Pancreas (tissue), 10 donors: ENCODE data around the gene CASZ1. TPM values are rescaled to one million over a fixed set of nuclear protein-coding genes. Genes with fewer than 3 reads are reported as not detected.

Experiments used
- ATAC-seq, 4 donors: fragments of 200-7000 bp; cut with Tn5 transposase; one replicate each; pipeline versions ENCODE4 v1.8.0 to v1.9.1; 2020; ENCODE audit warnings: mild to moderate bottlenecking in 4 of 4, moderate library complexity in 4 of 4
- DNase-seq, 6 donors: peaks; one replicate each; pipeline ENCODE4 v3.0.0-alpha.2; 2020
- FAIRE-seq: peaks from 2 replicates; lab custom pipeline; 2012; peaks lifted over from hg19 to GRCh38; lab: Jason Lieb, UNC
- H3K27ac ChIP-seq, 4 donors: fragments of 200-600 bp; sonication (generic); 1 replicate in 3 of 4; 2 replicates in 1 of 4; pipeline versions ENCODE4 v1.5.0 to v1.8.0; 2020
- H3K27me3 ChIP-seq, 4 donors: fragments of 200-600 bp; one replicate each; pipeline ENCODE4 v1.8.0; 2021
- H3K36me3 ChIP-seq, 3 donors: fragments of 200-600 bp; sonication (generic) in 1 of 3; one replicate each; pipeline versions ENCODE4 v1.5.0 to v1.8.0; 2020 to 2021
- H3K4me1 ChIP-seq, 3 donors: fragments of 200-600 bp; one replicate each; pipeline ENCODE4 v1.8.0; 2021
- H3K4me3 ChIP-seq, 4 donors: fragments of 200-600 bp; sonication (generic) in 2 of 4; one replicate each; pipeline versions ENCODE4 v1.5.0 to v1.8.0; 2020 to 2021
- H3K9me3 ChIP-seq, 4 donors: fragments of 200-600 bp; one replicate each; pipeline ENCODE4 v1.8.0; 2021
- CTCF ChIP-seq, 4 donors: fragments of 200-600 bp; sonication (generic) in 3 of 4; IDR thresholded peaks; one replicate each; pipeline versions ENCODE4 v1.5.0 to v1.8.0; 2021; ENCODE audit warnings: antibody characterized with exemption in 4 of 4
- WGBS, 2 donors: extraction: QIAGEN DNeasy Blood & Tissue Kit; methylation state at CpG; one replicate each; pipeline ENCODE4 v1.1.7; 2013; 5-methylcytosine and 5-hydroxymethylcytosine counted together
- intact Hi-C, 3 donors: fragments of 100-400 bp; cut with DNase I; formaldehyde crosslinking; loops; one replicate each; pipeline versions ENCODE4 v1.11.1 to v1.14.2; 2022
- polyA plus RNA-seq, 2 donors: library from polyadenylated mRNA; stranded (reverse); fragments of 200-250 nt; gene quantifications; one replicate each; pipeline ENCODE4 v1.2.3, GENCODE V29; 2013
- total RNA-seq, 6 donors: library from RNA; stranded (reverse); fragmentation: NEBNext Ultra II Directional in 4 of 6; extraction: Animal tissue kit (Norgen Biotek cat#: 25700) in 4 of 6; gene quantifications; one replicate each; pipeline versions ENCODE4 v1.2.1 to v1.2.4, GENCODE V29; 2021 to 2023
- donor health status: healthy with polysubstance abuse.
- donor health status: DM: no; HTN: no; CAD: no; lungs with moderate emphysema.
- donor health status: DM: no; HTN: no; CAD: no.
- donor health status: control.
- donor health status: control.
- donor health status: Bipolar disorder and iron deficiency.
- donor health status: DM: yes; HTN: yes; CAD: no.
- donor health status: DM: no; HTN: no; CAD: no.
- donor health status: DM: no; HTN: no; CAD: no.
- donor health status: DM: yes; HTN: yes; CAD: no.

The CASZ1 gene
- total and polyA plus RNA-seq, 8 donors: 6.7 to 18.9 (median 13.8) TPM

GRCh38 chr1:10838541-10838940 lies 42.1 kb upstream of the CASZ1 start:
- no peak overlapping the region for H3K27ac ChIP-seq
- no peaks in the 10 kb centered on the region for H3K9me3 ChIP-seq
- H3K27me3 ChIP-seq: no peaks in the 10 kb centered on the region
- ATAC-seq: no peak
- TF ChIP-seq CTCF (IDR thresholded peaks at IDR 0.05): no peak
- FAIRE-seq: no peak
- no peaks in the 10 kb centered on the region for H3K36me3 ChIP-seq
- H3K4me3 ChIP-seq: no peak overlapping the region
- no peaks in the 10 kb centered on the region for H3K4me1 ChIP-seq
- DNase-seq: no peak
- intact Hi-C loops: no loop called here
- WGBS, 2 donors: 77 to 78% methylated on average over 11 of the region's 11 CpGs

GRCh38 chr1:10836726-10837125 lies 40.3 kb upstream of the CASZ1 start:
- Histone ChIP-seq H3K36me3 (no peaks in the 10 kb centered on the region), H3K27ac (no peak overlapping the region), H3K9me3 (no peaks in the 10 kb centered on the region), H3K4me1 (no peaks in the 10 kb centered on the region), H3K4me3 (no peak overlapping the region), H3K27me3 (no peaks in the 10 kb centered on the region)
- 90 to 95% methylated on average over 11 of the region's 11 CpGs for WGBS, 2 donors
- DNase-seq: no peak
- ATAC-seq: no peak
- no peak for FAIRE-seq
- no peak for TF ChIP-seq CTCF (IDR thresholded peaks at IDR 0.05)
- intact Hi-C loops: no loop called here

GRCh38 chr1:10835822-10836421 lies 39.5 kb upstream of the CASZ1 start:
- peak; percentile 84 to 98 (median 92) for ATAC-seq

GRCh38 chr1:10835421-10835820 lies 39.0 kb upstream of the CASZ1 start:
- WGBS, 2 donors: 54 to 59% methylated on average over 12 of the region's 12 CpGs
- H3K4me3 ChIP-seq: peak overlapping the region in 1 of 4 donors; percentile 13
- no peak for FAIRE-seq
- no peaks in the 10 kb centered on the region for H3K9me3 ChIP-seq
- no peaks in the 10 kb centered on the region for H3K27me3 ChIP-seq
- H3K4me1 ChIP-seq: no peaks in the 10 kb centered on the region
- H3K27ac ChIP-seq: no peak overlapping the region
- H3K36me3 ChIP-seq: no peaks in the 10 kb centered on the region
- intact Hi-C loops: no loop called here
- no peak for ATAC-seq
- no peak for DNase-seq
- no peak for TF ChIP-seq CTCF (IDR thresholded peaks at IDR 0.05)

More at GRCh38 chr1:10835822-10836421, 39.5 kb upstream of the CASZ1 start:
- Histone ChIP-seq H3K36me3 (no peaks in the 10 kb centered on the region), H3K27ac (no peak overlapping the region), H3K9me3 (no peaks in the 10 kb centered on the region), H3K4me3 (peak overlapping the region in 1 of 4 donors; percentile 13), H3K4me1 (no peaks in the 10 kb centered on the region), H3K27me3 (no peaks in the 10 kb centered on the region)
- intact Hi-C loops: no loop called here
- no peak for FAIRE-seq
- no peak for TF ChIP-seq CTCF (IDR thresholded peaks at IDR 0.05)
- peak in 5 of 6 donors; percentile 63 to 84 (median 72) for DNase-seq
- 28 to 33% methylated on average over 24 to 31 of the region's 31 CpGs for WGBS, 2 donors

- Histone ChIP-seq H3K27me3 (no peaks in the 10 kb centered on the region), H3K4me3 (no peak overlapping the region), H3K36me3 (no peaks in the 10 kb centered on the region), H3K27ac (no peak overlapping the region), H3K4me1 (no peaks in the 10 kb centered on the region), H3K9me3 (no peaks in the 10 kb centered on the region)
- ATAC-seq (no peak), FAIRE-seq (no peak), DNase-seq (no peak)
- intact Hi-C loops: no loop called here
- 69 to 73% methylated on average over 15 to 16 of the region's 16 CpGs for WGBS, 2 donors
- TF ChIP-seq CTCF (IDR thresholded peaks at IDR 0.05): no peak
These were observed 38.4 kb upstream of the CASZ1 start for GRCh38 chr1:10834770-10835412.
